Immature natural killer cell (primary cell): Measurements from ENCODE around the gene CTNNA2. TPM values are rescaled to one million over a fixed set of nuclear protein-coding genes. Genes with fewer than 3 reads are reported as not detected.

Source experiments
- DNase-seq, 3 donors: peaks; one replicate each; pipeline ENCODE4 v3.0.0; 2022; ENCODE audit warnings: mixed read lengths in 1 of 3
- H3K27ac Mint-ChIP-seq, 6 donors: one replicate each; pipeline ENCODE4 v1.8.0; 2020; ENCODE audit warnings: mixed read lengths in 6 of 6, mild to moderate bottlenecking in 5 of 6, inconsistent platforms in 4 of 6, moderate library complexity in 3 of 6
- H3K27me3 Mint-ChIP-seq, 3 donors: one replicate each; pipeline ENCODE4 v1.8.0; 2020 to 2021; ENCODE audit warnings: low read depth in 3 of 3, mild to moderate bottlenecking in 3 of 3, mixed read lengths in 3 of 3, moderate library complexity in 3 of 3, inconsistent platforms in 1 of 3
- H3K36me3 Mint-ChIP-seq, 3 donors: one replicate each; pipeline ENCODE4 v1.8.0; 2020; ENCODE audit warnings: mixed read lengths in 3 of 3, inconsistent platforms in 2 of 3, mild to moderate bottlenecking in 2 of 3
- H3K4me1 Mint-ChIP-seq, 2 donors: one replicate each; pipeline ENCODE4 v1.8.0; 2020; ENCODE audit warnings: inconsistent platforms in 2 of 2, mild to moderate bottlenecking in 2 of 2, mixed read lengths in 2 of 2, moderate library complexity in 1 of 2
- H3K4me3 Mint-ChIP-seq, 5 donors: one replicate each; pipeline ENCODE4 v1.8.0; 2020; ENCODE audit warnings: mild to moderate bottlenecking in 5 of 5, mixed read lengths in 5 of 5, inconsistent platforms in 3 of 5, moderate library complexity in 3 of 5
- H3K9me3 Mint-ChIP-seq, 6 donors: one replicate each; pipeline ENCODE4 v1.8.0; 2020; ENCODE audit warnings: mild to moderate bottlenecking in 6 of 6, mixed read lengths in 6 of 6, inconsistent platforms in 4 of 6, moderate library complexity in 3 of 6
- polyA plus RNA-seq, 3 donors: library from polyadenylated mRNA; unstranded; fragments of 300-500 nt; fragmentation: Illumina TruSeq; gene quantifications; one replicate each; pipeline ENCODE4 v1.2.3, GENCODE V29; 2021

Gene CTNNA2
- polyA plus RNA-seq, 3 donors from 2014 or later, result not detected

DNA sequence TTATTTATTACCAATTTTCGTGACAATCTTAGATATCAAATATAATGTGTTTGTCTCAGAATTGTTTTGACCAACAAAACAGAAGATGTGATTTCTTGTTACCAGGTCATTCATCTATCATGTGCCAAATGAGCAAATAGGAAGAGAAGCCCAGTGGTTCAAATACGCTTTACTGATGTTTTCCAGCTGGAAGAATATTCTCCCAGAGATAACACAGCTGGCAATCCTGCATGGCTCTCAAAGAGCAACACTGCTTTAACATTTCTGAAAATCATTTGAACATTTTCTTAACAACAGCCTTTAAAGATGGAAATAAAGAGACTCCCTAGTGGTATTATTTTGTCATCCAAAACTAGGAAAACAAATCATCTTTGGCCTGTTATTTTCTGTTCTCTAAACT lies 359.8 kb downstream of the CTNNA2 start:
- Mint-ChIP-seq H3K9me3 (peaks cover 0 to 30% (median 5%) of the 10 kb centered on the region in 6 donors), H3K27ac (no peak overlapping the region), H3K4me1 (no peaks in the 10 kb centered on the region), H3K27me3 (peaks cover 0 to 2% (median 2%) of the 10 kb centered on the region in 3 donors), H3K36me3 (no peaks in the 10 kb centered on the region), H3K4me3 (no peak overlapping the region)
- DNase-seq, result no peak

- H3K4me3 Mint-ChIP-seq, result no peak overlapping the region
- H3K36me3 Mint-ChIP-seq, result no peaks in the 10 kb centered on the region
- no peak overlapping the region for H3K27ac Mint-ChIP-seq
- H3K4me1 Mint-ChIP-seq, result no peaks in the 10 kb centered on the region
- DNase-seq, result no peak
- peaks cover 0 to 19% (median 10%) of the 10 kb centered on the region in 6 donors for H3K9me3 Mint-ChIP-seq
- H3K27me3 Mint-ChIP-seq, result peaks cover 0 to 2% (median 2%) of the 10 kb centered on the region in 3 donors
These were observed 361.2 kb downstream of the CTNNA2 start for GRCh38 chr2:79874015-79874414.

- no peak overlapping the region for H3K27ac Mint-ChIP-seq
- H3K9me3 Mint-ChIP-seq, result peaks cover 3 to 30% (median 21%) of the 10 kb centered on the region in 6 donors
- DNase-seq, result no peak
- no peak overlapping the region for H3K4me3 Mint-ChIP-seq
- no peaks in the 10 kb centered on the region for H3K4me1 Mint-ChIP-seq
- H3K27me3 Mint-ChIP-seq, result peaks cover 0 to 2% (median 0%) of the 10 kb centered on the region in 3 donors
- H3K36me3 Mint-ChIP-seq, result no peaks in the 10 kb centered on the region
These were observed 363.6 kb downstream of the CTNNA2 start for GRCh38 chr2:79876430-79876829.

- H3K36me3 Mint-ChIP-seq, result no peaks in the 10 kb centered on the region
These were observed 369.7 kb downstream of the CTNNA2 start for GRCh38 chr2:79882548-79882947.

GRCh38 chr2:79887747-79888374 lies 375.0 kb downstream of the CTNNA2 start:
- no peaks in the 10 kb centered on the region for H3K36me3 Mint-ChIP-seq
- DNase-seq, result no peak
- H3K27me3 Mint-ChIP-seq, result peaks cover 0 to 2% (median 0%) of the 10 kb centered on the region in 3 donors
- no peak overlapping the region for H3K27ac Mint-ChIP-seq
- no peaks in the 10 kb centered on the region for H3K4me1 Mint-ChIP-seq
- H3K4me3 Mint-ChIP-seq, result no peak overlapping the region
- peaks cover 2 to 23% (median 11%) of the 10 kb centered on the region in 6 donors for H3K9me3 Mint-ChIP-seq

More at GRCh38 chr2:79882548-79882947, 369.7 kb downstream of the CTNNA2 start:
- Mint-ChIP-seq H3K9me3 (peaks cover 4 to 45% (median 27%) of the 10 kb centered on the region in 6 donors), H3K4me1 (no peaks in the 10 kb centered on the region), H3K4me3 (no peak overlapping the region), H3K27ac (no peak overlapping the region), H3K27me3 (no peaks in the 10 kb centered on the region)
- DNase-seq, result no peak

DNA sequence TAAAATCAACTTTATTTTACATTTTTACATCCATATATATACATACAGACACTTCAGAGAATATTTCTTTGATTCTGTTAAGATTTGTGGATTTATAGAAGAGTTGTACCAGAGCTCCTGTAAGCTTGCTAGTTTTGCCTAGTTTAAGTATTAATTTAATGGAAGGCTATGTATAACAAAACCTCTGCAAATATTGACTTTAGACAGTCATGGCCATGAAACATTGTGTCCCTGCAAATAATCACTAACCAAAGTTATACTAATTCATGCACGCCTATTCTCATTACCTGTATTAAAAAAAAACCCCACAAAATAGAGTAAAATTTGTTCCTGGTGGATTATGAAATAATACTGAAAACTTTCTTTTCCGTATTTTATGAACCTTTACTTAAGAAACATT lies 379.3 kb downstream of the CTNNA2 start:
- H3K4me3 Mint-ChIP-seq, result no peak overlapping the region
- H3K4me1 Mint-ChIP-seq, result no peaks in the 10 kb centered on the region
- no peaks in the 10 kb centered on the region for H3K36me3 Mint-ChIP-seq

DNA sequence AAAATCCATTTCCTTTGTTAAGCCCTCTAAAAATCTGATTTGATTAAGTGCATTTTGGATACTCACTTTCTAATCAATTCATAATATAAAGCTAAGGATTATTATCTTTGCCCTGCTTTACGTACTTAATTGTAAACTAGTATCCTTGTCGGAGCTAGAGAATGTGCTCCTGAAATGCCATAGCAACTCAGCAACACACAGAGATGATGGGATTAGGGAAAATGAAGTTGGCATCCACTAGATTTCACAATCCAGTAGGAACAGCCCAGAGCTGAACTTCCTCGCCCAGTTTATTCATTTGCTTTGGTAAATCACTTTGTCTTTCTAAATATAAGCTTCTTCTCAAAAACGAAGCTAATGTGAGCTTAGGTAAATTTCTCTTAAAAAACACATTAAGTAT lies 386.3 kb downstream of the CTNNA2 start:
- DNase-seq, result no peak
- Mint-ChIP-seq H3K4me3 (no peak overlapping the region), H3K9me3 (peaks cover 3 to 28% (median 11%) of the 10 kb centered on the region in 6 donors), H3K4me1 (no peaks in the 10 kb centered on the region), H3K27me3 (peaks cover 0 to 3% (median 0%) of the 10 kb centered on the region in 3 donors), H3K27ac (no peak overlapping the region), H3K36me3 (no peaks in the 10 kb centered on the region)

More for the DNA sequence above, 379.3 kb downstream of the CTNNA2 start:
- no peak for DNase-seq
- no peak overlapping the region for H3K27ac Mint-ChIP-seq
- H3K27me3 Mint-ChIP-seq, result peaks cover 0 to 3% (median 0%) of the 10 kb centered on the region in 3 donors
- H3K9me3 Mint-ChIP-seq, result peaks cover 0 to 17% (median 7%) of the 10 kb centered on the region in 6 donors

GRCh38 chr2:79901161-79901560 lies 388.3 kb downstream of the CTNNA2 start:
- Mint-ChIP-seq H3K27ac (no peak overlapping the region), H3K9me3 (peaks cover 5 to 28% (median 10%) of the 10 kb centered on the region in 6 donors), H3K36me3 (no peaks in the 10 kb centered on the region), H3K27me3 (peaks cover 0 to 3% (median 0%) of the 10 kb centered on the region in 3 donors), H3K4me1 (no peaks in the 10 kb centered on the region), H3K4me3 (no peak overlapping the region)
- DNase-seq, result no peak

DNA sequence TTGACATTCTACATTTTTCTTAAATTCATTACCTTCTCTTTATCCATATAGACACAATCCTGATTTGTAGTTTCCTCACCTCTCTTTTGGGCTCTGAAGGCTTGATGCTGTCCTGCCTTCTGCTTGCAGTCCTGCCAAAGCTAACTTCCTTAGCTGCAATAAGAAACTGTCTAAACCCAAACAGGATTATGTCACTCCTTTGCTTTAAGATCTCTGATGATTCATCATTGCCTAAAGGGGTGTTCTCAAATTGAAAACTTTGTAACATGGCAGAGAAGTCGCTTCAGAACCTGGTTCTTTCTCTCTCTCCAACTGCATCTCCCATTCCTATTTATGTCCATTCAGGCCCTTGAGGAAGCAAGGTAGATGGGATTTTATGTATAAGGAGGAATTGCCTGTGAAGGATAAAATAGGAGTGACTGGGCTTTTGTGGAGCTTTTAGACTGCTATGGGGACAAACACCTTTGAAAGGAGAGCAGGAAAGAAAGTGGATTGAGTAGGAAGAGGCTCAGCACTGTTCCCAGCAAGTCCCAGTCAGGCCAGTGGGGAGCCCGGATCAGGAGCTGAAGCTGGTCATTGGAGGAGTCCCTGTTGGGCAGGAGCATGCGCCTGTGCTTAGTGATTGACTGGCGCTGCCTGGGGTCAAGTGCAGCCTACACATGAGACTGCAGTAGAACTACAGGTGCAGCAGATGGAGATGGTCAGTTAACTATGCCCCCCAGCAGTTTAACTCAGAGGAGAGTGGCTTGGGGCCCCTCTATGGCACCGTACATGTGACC lies 390.6 kb downstream of the CTNNA2 start:
- H3K27ac Mint-ChIP-seq, result no peak overlapping the region
- no peak for DNase-seq
- H3K4me1 Mint-ChIP-seq, result no peaks in the 10 kb centered on the region
- no peaks in the 10 kb centered on the region for H3K36me3 Mint-ChIP-seq
- peaks cover 3 to 28% (median 7%) of the 10 kb centered on the region in 6 donors for H3K9me3 Mint-ChIP-seq
- no peak overlapping the region for H3K4me3 Mint-ChIP-seq
- peaks cover 0 to 3% (median 0%) of the 10 kb centered on the region in 3 donors for H3K27me3 Mint-ChIP-seq

GRCh38 chr2:79906139-79906890 lies 393.5 kb downstream of the CTNNA2 start:
- DNase-seq, result no peak
- H3K36me3 Mint-ChIP-seq, result no peaks in the 10 kb centered on the region
- H3K4me3 Mint-ChIP-seq, result no peak overlapping the region
- no peak overlapping the region for H3K27ac Mint-ChIP-seq
- peaks cover 5 to 43% (median 6%) of the 10 kb centered on the region in 6 donors for H3K9me3 Mint-ChIP-seq
- H3K4me1 Mint-ChIP-seq, result no peaks in the 10 kb centered on the region
- peaks cover 0 to 4% (median 0%) of the 10 kb centered on the region in 3 donors for H3K27me3 Mint-ChIP-seq

DNA sequence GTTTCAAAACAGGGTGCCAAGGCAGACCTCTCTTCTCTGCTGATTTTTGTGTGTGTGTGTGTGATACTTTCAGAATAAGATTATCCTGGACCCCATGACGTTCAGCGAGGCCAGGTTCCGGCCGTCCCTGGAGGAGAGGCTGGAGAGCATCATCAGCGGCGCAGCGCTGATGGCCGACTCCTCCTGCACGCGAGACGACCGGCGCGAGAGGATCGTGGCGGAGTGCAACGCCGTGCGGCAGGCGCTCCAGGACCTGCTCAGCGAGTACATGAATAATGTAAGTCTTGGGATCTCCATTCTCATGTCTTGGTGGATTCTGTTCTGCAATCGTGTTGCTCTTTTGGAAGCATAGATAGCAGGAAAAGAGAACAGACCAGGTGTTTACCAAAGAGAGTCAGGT lies 396.7 kb downstream of the CTNNA2 start:
- DNase-seq, result no peak
- Mint-ChIP-seq H3K4me3 (no peak overlapping the region), H3K27ac (no peak overlapping the region), H3K27me3 (peaks cover 0 to 2% (median 2%) of the 10 kb centered on the region in 3 donors), H3K9me3 (peaks cover 6 to 52% (median 10%) of the 10 kb centered on the region in 6 donors), H3K36me3 (peaks cover 0 to 5% (median 0%) of the 10 kb centered on the region in 3 donors), H3K4me1 (no peaks in the 10 kb centered on the region)

DNA sequence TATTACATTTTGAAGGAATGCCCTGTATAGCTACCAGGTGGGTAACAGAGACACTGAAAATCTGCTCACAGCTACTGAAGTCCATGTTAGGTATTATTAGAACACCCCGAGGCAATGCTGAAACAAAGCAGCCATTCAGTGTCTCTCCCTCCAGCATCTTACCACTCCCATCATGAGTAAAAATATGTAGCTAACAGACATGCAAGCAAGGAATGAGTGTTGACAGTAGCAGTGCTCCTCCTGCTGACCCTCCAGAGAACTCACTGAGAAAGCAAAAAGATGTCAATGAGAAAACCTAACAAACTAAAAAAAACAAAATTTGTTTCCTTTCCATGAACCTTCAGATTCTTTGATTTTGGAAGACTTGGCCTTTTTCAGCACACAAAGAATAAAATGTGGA lies 397.8 kb downstream of the CTNNA2 start:
- Mint-ChIP-seq H3K27ac (no peak overlapping the region), H3K36me3 (peaks cover 0 to 5% (median 0%) of the 10 kb centered on the region in 3 donors), H3K9me3 (peaks cover 4 to 52% (median 10%) of the 10 kb centered on the region in 6 donors), H3K27me3 (peaks cover 0 to 2% (median 2%) of the 10 kb centered on the region in 3 donors), H3K4me3 (no peak overlapping the region), H3K4me1 (no peaks in the 10 kb centered on the region)
- no peak for DNase-seq

DNA sequence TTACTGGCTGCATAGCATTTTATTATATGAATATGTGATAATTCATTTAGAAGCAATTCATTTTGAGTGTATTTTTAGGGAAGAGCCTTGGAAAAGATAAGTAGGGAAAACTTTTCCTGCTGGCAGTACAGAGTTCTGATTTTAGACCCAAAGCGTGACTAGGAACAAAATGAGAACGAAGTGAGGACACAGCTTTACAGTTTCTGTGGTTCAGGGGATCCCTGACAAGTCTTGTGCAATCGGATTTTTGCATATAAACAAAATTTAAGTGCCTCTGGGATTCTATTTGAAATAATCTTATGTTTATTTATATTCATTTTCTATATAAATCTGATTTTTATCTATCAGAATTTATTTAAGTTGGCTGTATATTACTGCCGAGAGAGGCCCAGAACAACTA lies 402.6 kb downstream of the CTNNA2 start:
- Mint-ChIP-seq H3K4me3 (no peak overlapping the region), H3K9me3 (peaks cover 10 to 46% (median 16%) of the 10 kb centered on the region in 6 donors), H3K36me3 (peaks cover 0 to 5% (median 0%) of the 10 kb centered on the region in 3 donors), H3K4me1 (no peaks in the 10 kb centered on the region), H3K27me3 (peaks cover 0 to 5% (median 4%) of the 10 kb centered on the region in 3 donors), H3K27ac (no peak overlapping the region)
- DNase-seq, result no peak
